Skeletal muscle satellite cell (primary cell): Measurements from ENCODE around the gene SDSL.

Experiments used
- H3K27me3 ChIP-seq: 2 replicates; pipeline ENCODE4 v1.7.0; 2013; ENCODE audit warnings: low read length; ENCODE audit not compliant: control insufficient read depth, insufficient read depth
- H3K36me3 ChIP-seq: 2 replicates; pipeline ENCODE4 v1.7.0; 2013; ENCODE audit warnings: mild to moderate bottlenecking, control low read depth, low read length; ENCODE audit not compliant: insufficient read depth
- H3K4me1 ChIP-seq: 2 replicates; pipeline ENCODE4 v1.7.0; 2013; ENCODE audit warnings: low read length; ENCODE audit not compliant: control insufficient read depth, insufficient read depth
- H3K4me2 ChIP-seq: 2 replicates; pipeline ENCODE4 v1.7.0; 2013; ENCODE audit warnings: mild to moderate bottlenecking, low read length
- H3K4me3 ChIP-seq: 2 replicates; pipeline ENCODE4 v1.7.0; 2013; ENCODE audit warnings: low read length
- H3K9ac ChIP-seq: 2 replicates; pipeline ENCODE4 v1.7.0; 2013; ENCODE audit warnings: mild to moderate bottlenecking, low read depth, low read length, moderate library complexity
- H3K9me3 ChIP-seq: replicated peaks from 2 replicates; pipeline ENCODE4 v1.7.0; 2013; ENCODE audit warnings: mild to moderate bottlenecking, control low read depth, low read length

SDSL gene

DNA sequence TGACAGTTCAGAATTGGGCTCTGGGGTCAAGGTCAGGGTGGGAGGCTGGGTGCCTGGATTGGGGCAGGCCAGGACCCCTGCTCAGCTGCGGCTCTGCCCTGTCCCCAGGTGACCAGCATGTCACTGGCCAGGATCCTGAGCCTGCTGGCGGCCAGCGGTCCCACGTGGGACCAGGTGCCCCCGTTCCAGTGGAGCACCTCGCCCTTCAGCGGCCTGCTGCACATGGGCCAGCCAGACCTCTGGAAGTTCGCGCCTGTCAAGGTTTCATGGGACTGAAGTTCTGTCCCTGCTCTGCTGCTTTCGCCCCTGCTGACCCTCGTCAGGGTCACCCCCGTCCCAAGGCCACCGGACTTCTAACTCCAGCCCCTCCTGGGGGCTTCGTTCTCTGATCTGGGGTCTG lies 33.8 kb upstream of the SDSL start:
- no peaks in the 10 kb centered on the region for H3K4me1 ChIP-seq
- H3K9me3 ChIP-seq, result no peaks in the 10 kb centered on the region
- no peak overlapping the region for H3K9ac ChIP-seq
- peaks cover 32% of the 10 kb centered on the region for H3K36me3 ChIP-seq
- no peak overlapping the region for H3K4me3 ChIP-seq
- H3K4me2 ChIP-seq, result no peak overlapping the region
- no peaks in the 10 kb centered on the region for H3K27me3 ChIP-seq

GRCh38 chr12:113390064-113391043 lies 31.8 kb upstream of the SDSL start:
- Histone ChIP-seq H3K9me3 (no peaks in the 10 kb centered on the region), H3K9ac (no peak overlapping the region), H3K36me3 (peaks cover 26% of the 10 kb centered on the region), H3K4me2 (no peak overlapping the region), H3K4me1 (no peaks in the 10 kb centered on the region), H3K27me3 (no peaks in the 10 kb centered on the region), H3K4me3 (no peak overlapping the region)

- Histone ChIP-seq H3K9me3 (no peaks in the 10 kb centered on the region), H3K4me1 (no peaks in the 10 kb centered on the region), H3K4me3 (no peak overlapping the region), H3K36me3 (peaks cover 26% of the 10 kb centered on the region), H3K9ac (no peak overlapping the region), H3K27me3 (no peaks in the 10 kb centered on the region), H3K4me2 (no peak overlapping the region)
These were observed 31.0 kb upstream of the SDSL start for GRCh38 chr12:113391145-113391544.

GRCh38 chr12:113391650-113392337 lies 30.4 kb upstream of the SDSL start:
- Histone ChIP-seq H3K36me3 (peaks cover 25% of the 10 kb centered on the region), H3K4me2 (no peak overlapping the region), H3K27me3 (peaks cover 2% of the 10 kb centered on the region), H3K9ac (no peak overlapping the region), H3K4me1 (no peaks in the 10 kb centered on the region), H3K9me3 (no peaks in the 10 kb centered on the region), H3K4me3 (no peak overlapping the region)

GRCh38 chr12:113392520-113392919 lies 29.7 kb upstream of the SDSL start:
- peaks cover 8% of the 10 kb centered on the region for H3K27me3 ChIP-seq
- H3K4me3 ChIP-seq, result no peak overlapping the region
- no peaks in the 10 kb centered on the region for H3K9me3 ChIP-seq
- H3K4me2 ChIP-seq, result no peak overlapping the region
- H3K36me3 ChIP-seq, result peaks cover 18% of the 10 kb centered on the region
- no peaks in the 10 kb centered on the region for H3K4me1 ChIP-seq
- no peak overlapping the region for H3K9ac ChIP-seq

DNA sequence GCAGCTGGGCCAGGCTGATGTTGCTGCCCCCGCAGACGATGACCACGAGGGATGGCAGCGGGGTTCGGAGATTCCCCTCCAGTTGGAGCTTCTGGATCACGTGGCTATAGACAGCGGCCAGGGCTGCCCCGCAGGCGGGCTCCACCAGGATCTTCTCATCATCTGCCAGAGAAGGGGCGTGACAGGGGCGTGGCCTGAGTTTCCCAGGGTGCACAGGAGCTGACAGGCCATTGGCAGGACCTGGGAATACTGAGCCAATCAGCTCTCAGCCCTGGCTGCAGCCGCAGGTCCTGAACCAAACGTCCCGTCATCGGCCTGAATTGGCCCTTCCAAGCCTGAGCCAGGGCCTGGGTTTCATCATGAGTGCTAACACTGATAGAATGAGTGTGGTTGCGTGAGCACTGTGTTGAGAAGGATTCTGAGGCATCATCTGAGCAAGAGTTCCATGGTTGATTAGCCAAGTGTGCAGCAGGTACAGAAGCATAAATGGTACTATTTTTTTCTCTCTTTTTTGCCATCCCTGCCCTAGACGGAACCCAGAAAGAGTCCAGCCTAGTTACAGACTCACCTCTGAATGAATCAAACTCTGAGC lies 29.1 kb upstream of the SDSL start:
- peaks cover 15% of the 10 kb centered on the region for H3K36me3 ChIP-seq
- no peaks in the 10 kb centered on the region for H3K4me1 ChIP-seq
- no peak overlapping the region for H3K4me3 ChIP-seq
- H3K9ac ChIP-seq, result no peak overlapping the region
- no peaks in the 10 kb centered on the region for H3K9me3 ChIP-seq
- peaks cover 11% of the 10 kb centered on the region for H3K27me3 ChIP-seq
- H3K4me2 ChIP-seq, result no peak overlapping the region

DNA sequence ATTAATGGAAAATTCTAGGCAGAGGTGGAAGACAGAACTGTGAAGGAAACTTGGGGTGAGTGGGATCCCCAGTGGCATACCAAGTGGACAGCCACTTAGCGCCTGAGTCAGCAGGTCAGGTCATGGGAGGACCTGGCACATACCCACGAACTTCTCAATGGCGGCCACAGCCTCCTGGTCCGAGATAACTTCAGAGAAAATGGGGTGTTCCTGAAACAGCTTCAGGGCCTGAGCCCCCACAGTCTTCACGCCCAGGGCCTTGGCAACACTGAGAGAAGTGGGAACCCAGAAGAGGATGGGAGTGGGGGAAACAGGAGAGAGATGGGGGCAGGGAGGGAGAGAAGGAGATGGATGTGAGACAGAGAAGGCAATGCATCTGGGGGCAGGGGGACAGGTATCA lies 28.4 kb upstream of the SDSL start:
- Histone ChIP-seq H3K4me3 (no peak overlapping the region), H3K4me1 (no peaks in the 10 kb centered on the region), H3K9ac (no peak overlapping the region), H3K4me2 (no peak overlapping the region), H3K9me3 (no peaks in the 10 kb centered on the region), H3K36me3 (peaks cover 13% of the 10 kb centered on the region), H3K27me3 (peaks cover 11% of the 10 kb centered on the region)

GRCh38 chr12:113395119-113395518 lies 27.1 kb upstream of the SDSL start:
- Histone ChIP-seq H3K4me3 (no peak overlapping the region), H3K4me1 (no peaks in the 10 kb centered on the region), H3K36me3 (peaks cover 8% of the 10 kb centered on the region), H3K27me3 (peaks cover 11% of the 10 kb centered on the region), H3K9ac (no peak overlapping the region), H3K4me2 (no peak overlapping the region), H3K9me3 (no peaks in the 10 kb centered on the region)

DNA sequence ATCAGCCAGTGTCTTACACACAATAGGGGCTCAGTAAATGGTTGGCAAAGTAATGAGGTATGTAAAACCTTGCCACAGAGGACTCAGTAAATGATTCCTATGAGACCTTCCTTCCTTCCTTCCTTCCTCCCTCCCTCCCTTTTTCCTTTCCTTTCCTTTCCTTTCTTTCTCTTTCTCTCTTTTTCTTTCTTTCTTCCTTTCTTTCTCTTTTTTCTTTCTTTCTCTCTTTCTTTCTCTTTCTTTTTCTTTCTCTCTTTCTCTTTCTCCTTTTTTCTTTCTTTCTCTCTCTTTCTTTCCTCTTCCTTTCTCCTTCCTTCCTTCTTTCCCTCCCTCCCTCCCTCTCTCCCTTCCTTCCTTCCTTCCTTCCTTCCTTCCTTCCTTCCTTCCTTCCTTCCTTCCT lies 26.0 kb upstream of the SDSL start:
- H3K9ac ChIP-seq, result no peak overlapping the region
- H3K9me3 ChIP-seq, result no peaks in the 10 kb centered on the region
- peaks cover 2% of the 10 kb centered on the region for H3K36me3 ChIP-seq
- no peaks in the 10 kb centered on the region for H3K4me1 ChIP-seq
- H3K27me3 ChIP-seq, result peaks cover 11% of the 10 kb centered on the region
- no peak overlapping the region for H3K4me3 ChIP-seq
- no peak overlapping the region for H3K4me2 ChIP-seq

DNA sequence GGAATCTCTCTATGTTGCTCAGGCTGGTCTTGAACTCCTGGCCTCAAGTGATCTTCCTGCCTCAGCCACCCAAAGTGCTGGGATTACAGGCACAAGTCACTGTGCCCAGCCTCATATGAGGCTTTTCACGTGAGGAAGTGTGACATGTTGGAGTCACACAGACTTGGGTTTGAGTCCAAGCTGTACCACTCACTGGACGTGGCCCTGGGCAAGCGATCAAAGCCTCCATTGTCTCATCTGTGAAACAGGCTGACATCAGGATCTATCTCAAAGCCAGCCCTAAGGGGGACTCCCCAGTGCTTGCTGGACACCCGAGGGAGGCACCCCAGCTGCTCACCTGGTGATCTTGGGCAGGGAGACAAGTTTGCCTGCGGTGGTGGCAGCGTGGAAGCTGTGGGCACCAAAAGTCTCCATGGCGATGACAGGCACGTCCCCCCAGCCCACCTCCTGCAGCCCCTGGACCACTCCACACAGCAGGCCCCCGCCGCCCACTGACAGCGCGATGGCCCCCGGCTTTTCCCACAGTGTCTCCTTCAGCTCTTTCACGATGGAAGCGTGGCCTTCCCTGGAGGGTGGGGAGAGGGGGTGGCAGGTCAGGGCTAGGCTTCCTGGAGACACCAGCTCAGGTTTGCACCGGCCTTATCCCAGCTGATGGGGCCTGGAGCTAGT lies 25.2 kb upstream of the SDSL start:
- no peak overlapping the region for H3K4me3 ChIP-seq
- H3K36me3 ChIP-seq, result no peaks in the 10 kb centered on the region
- no peaks in the 10 kb centered on the region for H3K9me3 ChIP-seq
- no peak overlapping the region for H3K9ac ChIP-seq
- no peaks in the 10 kb centered on the region for H3K4me1 ChIP-seq
- no peak overlapping the region for H3K4me2 ChIP-seq
- peaks cover 18% of the 10 kb centered on the region for H3K27me3 ChIP-seq

DNA sequence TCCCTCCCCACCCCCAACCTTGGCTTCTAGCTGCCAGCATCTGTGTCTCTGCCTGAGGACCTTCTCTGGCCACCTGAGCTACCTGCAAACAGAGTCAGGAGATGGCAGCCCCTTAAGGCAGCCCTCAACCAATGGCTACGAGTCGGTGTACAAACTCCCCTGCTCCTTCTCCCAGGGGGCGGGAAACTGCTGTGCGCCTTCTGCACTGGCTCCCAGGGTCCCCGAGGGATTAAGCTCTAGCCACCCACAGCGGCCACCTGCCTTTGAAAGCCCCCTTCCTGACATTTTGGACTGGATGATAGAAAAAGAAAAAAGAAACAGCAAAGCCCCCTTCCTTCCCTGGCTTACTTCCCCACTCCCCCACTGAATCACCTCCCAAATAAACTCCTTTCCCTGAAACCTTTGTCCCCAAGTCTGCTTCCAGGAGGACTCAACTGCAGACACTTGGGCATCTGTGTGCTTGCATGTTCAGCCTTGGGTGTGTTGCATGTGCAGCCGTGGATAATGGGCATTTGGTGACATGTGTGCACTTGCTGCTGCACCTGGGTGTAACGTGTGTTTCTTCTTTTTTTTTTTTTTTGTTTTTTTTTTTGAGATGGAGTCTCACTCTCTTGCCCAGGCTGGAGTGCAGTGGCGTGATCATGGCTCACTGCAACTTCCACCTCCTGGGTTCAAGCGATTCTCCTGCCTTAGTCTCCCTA lies 24.5 kb upstream of the SDSL start:
- Histone ChIP-seq H3K9me3 (no peaks in the 10 kb centered on the region), H3K9ac (no peak overlapping the region), H3K4me1 (no peaks in the 10 kb centered on the region), H3K4me2 (no peak overlapping the region), H3K27me3 (peaks cover 19% of the 10 kb centered on the region), H3K4me3 (no peak overlapping the region), H3K36me3 (no peaks in the 10 kb centered on the region)
